GM19193 (cell line): ENCODE results near the gene CCDC77.
A peak's percentile ranks its signal among the peaks of the same experiment; 100 is the strongest.

Experiments
- POLR2A ChIP-seq: IDR thresholded peaks from 4 replicates; pipeline ENCODE4 v1.6.1; 2011; ENCODE audit not compliant: insufficient read depth, insufficient read length; ENCODE audit errors: extremely low read depth

Gene CCDC77

DNA sequence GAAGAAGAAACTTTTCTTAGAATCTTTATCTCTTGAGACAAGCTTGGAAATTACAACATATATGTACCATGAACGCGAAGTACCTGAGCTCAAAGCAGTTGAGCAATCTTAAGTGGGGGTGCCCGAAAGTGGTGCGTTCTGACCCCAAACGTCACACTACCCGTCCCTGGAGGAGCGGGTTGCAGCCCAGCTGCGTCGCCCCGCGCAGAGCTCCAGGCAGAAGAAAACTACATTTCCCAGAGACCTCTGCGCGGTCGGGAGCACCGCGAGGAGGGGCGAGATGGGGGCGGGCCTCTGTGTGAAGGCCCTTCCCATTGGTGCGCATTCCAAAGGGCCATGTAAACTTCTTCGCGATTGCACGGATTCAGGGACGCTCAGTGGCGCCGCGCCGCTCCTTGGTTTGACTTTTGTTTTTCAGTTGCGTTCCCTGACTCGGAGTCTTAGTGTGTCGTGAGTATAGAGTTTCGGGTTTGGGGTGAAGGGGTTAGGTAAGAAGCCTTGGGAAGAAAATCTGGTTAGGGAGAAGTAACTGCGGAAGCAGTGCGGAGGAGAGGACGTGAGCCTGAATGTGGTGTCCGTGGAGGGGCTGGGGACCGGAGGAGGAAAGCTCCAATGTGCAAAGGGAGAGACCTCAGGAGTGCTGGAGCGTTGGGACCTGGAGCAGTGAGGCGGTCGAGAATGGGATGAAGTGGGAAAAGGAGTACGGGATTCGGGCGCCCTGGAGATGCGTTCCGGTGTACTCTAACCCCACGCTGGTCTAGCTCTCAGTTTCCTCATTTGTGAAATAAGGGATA lies at the start of gene CCDC77:
Gene CCDC77 (plus strand): TSS at position 410 of the 794 bp plus-strand sequence. CDS start 7,740 bp downstream, outside the sequence.
- TF ChIP-seq POLR2A = peak; percentile 59

DNA sequence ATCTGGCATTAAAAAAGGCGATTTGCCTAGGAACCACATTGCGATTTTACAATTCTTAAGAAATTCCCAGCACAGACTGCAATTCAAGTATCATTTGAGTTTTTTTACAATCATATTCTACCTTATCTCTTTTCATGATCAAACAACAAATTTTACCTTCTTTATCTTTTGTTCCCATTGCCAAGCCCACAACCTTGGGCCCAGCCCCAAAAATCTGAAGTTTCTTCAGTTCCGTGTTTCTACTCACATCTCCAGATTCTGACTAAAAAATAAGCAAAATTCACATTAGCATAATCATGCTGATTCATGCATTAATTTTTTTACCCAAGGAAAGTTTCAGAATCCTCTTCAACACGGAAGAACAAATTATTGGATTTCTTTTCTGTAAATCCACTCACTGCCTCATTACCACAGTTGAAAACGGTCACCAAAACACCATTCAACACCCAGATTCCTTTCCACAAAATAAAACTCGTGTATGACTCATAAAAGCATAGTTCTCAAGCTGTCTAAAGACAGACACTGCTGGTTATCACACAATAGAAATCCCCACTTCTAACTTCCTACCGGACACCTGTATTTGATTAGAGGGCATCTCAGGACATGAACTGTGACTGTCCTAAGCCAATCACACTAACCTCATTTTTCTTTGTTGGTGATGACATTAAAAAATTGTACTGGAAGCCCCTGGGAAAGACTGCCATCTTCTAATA lies 45.0 kb upstream of the CCDC77 start:
- TF ChIP-seq POLR2A = no peak

DNA sequence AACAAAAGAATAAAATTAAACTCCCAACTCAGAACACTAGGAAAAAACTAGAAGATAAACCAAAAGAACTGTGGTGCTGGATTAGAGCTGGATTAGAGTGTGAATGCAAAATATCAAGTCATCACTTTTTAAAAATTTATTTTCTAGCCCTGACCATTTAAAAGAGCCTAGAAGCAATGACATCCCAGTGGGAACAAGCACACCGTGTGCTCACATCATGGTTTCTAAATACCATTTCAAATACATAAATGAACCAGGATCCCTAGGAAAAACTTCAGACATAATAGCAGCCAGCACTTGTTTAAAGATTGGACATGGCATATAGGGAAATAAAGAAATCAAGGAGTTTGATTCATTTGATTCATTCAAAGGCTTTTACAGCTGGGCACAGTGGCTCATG lies 42.4 kb upstream of the CCDC77 start:
- no peak for TF ChIP-seq POLR2A

DNA sequence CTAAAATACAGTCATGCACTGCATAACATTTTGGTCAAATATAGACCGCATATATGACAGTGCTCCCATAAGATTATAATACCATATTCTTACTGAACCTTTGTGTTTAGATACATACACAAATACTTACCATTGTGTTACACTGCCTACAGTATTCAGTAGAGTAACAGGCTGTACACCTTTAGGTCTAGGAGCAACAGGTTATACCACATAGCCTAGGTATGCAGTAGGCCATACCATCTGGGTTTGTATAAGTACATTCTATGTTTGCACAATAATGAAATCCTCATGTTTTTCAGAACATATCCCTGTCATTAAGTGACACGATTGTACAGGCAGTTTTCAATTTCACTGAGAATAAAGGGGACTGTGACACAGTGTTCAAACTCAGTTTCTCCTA lies 34.6 kb upstream of the CCDC77 start:
- TF ChIP-seq POLR2A = no peak

DNA sequence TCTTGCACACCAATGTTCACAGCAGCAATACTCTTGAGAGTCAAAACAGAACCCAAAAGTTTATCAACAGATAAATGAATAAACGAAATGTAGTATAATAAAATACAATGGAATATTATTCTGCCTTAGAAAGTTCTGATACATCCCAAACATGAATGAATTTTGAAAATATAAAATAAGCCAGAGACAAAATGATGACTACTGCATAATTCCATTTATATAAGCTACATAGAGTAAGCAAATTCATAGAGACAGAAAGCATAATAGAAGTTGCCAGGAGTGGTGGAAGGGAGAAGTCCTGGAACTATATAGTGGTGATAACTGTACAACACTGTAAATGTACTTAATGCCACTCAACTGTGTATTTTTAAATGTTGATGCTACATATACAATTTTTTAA lies 33.5 kb upstream of the CCDC77 start:
- no peak for TF ChIP-seq POLR2A

DNA sequence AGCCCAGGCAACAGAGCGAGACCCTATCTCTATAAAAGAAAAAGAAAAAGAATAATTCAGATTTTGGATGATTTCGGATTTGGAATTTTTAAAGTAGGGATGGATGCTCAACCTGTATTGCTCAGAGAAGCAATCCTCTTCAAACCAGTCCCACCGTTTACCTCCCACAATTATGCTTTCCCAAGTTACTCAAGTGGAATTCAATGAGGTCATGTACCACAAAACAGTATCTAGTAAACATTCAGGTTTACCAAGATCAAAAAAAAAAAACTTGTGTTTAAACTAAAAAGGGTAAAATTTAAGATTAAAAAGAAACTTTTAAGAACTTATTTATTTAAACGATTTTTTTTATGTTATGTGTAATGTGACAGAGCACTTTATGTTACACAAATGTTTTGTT lies 14.8 kb upstream of the CCDC77 start:
- TF ChIP-seq POLR2A = no peak

DNA sequence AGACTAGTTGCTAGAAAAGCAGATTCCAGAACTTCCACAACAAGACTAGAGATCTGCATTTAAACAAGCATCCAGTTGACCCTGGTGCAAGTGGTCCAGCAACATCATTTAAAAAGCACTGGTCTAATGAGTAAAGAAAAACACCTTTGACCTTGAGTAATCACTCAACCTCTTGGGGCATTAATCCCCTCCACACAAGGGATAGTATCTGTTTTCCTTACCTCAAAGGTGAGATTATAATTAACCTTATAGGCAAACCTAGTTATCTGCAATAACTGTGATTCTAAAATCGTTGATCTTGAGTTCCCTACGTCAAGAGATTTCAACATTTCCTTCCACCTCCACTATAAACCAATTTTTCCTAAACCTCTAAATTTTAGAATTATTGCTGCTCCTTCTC lies 13.4 kb upstream of the CCDC77 start:
- TF ChIP-seq POLR2A = no peak

DNA sequence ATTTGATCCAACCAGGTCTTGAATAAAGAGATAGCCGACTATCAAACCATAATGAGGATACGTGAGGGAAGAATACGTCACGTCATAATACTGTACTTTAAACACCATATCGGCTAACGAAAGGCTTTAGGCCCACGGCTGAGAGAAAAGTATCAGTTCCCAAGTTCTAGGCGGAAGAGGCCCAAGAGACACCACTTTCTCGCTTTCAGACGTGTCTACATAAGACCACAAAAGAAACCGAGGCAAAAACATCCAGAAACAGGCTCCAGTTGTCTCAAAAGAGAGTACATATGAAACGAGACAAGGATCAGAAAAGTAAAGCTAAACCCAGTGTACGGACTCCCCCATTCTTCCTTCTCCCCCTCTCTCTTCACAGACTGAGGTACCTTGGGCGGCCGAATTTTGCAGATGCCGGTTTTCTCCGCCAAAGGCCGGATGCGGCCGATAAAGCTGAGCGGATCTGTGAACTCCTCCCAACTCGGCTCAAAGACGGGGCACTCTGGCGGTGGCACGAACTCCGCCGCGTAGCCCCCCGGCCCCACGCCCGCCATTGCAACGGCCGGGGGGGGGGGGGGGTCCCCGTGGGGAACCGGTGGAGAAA lies 12.8 kb upstream of the CCDC77 start:
- TF ChIP-seq POLR2A = no peak

DNA sequence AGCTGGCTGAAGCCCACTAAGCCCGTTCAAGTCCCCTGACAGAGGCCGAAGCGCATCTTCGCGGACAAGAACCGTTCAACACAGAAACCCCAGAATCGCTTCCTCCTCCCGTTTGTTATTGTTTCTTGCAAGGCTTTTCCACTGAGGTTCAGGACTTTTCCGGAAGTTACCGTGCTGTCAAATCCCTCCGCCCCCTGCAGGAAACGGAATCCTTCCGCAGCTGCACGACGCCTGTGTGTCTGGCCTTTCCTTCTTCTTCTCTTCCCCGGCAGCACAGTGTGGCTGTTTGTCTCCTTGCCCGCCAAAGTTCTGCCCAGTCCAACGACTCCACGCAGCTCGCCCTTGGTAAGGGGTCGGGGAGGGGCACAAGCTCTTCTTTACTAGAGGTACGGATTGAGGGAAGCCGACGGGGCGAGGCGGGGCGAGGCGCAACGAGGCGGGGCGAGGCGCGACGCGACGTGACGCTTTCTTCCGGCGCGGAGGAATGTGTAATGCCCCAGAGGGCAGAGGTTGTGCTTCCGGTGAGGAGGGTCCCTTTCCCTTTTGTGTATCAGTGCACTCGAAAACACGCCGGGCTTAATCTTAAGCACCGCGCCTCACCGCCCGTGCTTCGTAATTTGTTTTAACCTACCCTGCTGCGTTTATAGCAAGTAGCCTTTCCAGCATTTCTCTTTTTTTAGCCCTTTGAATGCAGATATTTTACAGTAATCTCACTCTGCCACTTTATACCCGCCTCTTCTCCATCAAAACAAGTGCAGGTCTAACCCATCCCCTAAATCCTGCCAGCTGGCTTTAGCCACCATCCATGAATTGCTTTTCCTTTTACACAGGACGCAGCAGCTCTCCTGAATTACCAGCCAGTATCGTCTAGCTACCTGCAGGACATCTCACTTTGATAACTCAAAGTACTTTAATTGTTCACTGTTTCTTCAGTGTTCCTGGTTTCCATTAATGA lies 12.0 kb upstream of the CCDC77 start, which contains the start of gene KDM5A:
Gene KDM5A (minus strand): TSS at position 179 of the 955 bp plus-strand sequence. CDS start 229 bp downstream, outside the sequence.
- peak; percentile 86 for TF ChIP-seq POLR2A

DNA sequence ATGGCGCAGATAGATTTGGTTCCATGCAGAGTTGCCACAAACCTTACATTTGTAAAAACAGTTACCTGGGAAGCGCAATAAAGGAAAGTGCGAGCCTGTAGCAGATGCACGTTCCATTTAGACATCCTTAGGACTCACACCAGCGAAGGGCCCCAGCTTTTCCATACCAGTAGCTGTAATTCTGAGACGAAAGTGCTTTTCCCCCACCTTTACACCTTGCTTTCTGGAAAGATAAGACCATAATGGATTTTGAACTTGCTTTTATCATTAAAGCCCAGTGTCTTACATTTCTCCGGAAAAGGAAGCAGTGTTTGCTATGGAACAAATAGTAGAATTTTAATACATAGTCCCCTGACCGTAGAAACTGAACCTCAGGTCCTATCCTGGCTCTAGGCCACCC lies 616 bp upstream of the CCDC77 start:
- no peak for TF ChIP-seq POLR2A

DNA sequence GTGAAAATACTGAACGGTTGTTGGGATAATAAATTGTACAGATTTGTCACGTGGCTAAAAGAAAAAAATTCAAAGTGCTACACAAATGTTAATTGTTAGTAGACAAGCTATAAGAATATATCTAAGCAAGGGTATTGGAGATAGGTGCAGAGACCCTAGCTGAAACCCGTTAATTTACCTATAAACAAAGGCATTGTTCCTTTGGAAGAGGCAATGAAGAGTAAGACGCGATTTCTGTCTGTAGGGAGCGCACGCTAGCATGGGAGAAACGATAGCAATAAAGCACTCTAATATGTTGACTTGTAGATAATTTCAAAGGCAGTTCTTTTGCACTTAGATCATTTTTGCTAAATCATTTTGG lies 565 bp downstream of the CCDC77 start:
- no peak for TF ChIP-seq POLR2A

DNA sequence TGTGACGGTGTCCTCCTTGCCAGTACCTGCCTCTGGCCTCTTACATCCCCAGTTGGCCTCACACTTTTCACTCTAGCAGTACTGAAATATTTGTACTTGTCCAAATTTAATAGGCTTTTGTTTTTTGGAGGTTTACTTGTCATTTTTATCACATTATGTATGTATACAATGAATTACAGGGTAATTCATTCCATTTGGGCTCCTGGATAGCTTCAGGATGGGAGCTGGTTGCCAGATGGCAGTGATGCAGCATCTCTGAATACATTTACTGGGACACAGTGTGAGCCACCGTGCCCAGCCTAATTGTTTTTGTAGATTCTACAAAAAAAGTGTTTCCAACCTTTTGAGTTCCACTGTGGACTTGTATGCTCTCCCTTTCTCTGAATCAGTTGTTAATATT lies 13.4 kb downstream of the CCDC77 start:
- no peak for TF ChIP-seq POLR2A

DNA sequence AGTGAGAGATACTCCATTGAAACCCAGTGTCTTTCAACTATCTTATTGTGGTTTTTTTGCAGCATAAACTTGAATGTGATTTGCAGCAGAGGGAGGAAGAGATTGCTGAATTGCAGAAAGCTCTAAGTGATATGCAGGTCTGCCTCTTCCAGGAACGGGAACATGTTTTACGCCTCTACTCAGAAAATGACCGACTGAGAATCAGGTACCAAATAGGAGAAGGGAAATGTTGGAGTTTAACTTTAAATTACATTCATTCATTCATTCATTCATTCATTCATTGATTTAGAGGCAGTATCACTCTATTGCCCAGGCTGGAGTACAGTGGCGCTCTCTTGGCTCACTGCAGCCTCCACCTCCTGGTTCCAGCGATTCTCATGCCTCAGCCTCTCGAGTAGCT lies 17.0 kb downstream of the CCDC77 start:
- no peak for TF ChIP-seq POLR2A

DNA sequence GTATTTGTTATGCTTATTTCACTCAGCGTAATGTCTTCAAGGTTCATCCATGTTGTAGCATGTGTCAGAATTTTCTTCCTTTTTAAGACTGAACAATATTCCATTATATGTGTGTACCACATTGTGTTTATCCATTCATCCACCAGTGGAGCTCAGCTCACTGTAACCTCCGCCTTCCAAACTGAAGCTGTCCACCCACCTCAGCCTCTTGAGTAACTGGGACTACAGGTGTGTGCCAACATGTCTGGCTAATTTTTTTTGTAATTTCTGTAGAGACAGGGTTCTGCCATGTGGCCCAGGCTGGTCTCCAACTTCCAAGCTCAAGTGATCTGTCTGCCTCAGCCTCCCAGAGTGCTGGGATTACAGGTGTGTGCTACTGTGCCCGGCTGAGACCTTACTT lies 21.1 kb downstream of the CCDC77 start:
- TF ChIP-seq POLR2A = no peak

DNA sequence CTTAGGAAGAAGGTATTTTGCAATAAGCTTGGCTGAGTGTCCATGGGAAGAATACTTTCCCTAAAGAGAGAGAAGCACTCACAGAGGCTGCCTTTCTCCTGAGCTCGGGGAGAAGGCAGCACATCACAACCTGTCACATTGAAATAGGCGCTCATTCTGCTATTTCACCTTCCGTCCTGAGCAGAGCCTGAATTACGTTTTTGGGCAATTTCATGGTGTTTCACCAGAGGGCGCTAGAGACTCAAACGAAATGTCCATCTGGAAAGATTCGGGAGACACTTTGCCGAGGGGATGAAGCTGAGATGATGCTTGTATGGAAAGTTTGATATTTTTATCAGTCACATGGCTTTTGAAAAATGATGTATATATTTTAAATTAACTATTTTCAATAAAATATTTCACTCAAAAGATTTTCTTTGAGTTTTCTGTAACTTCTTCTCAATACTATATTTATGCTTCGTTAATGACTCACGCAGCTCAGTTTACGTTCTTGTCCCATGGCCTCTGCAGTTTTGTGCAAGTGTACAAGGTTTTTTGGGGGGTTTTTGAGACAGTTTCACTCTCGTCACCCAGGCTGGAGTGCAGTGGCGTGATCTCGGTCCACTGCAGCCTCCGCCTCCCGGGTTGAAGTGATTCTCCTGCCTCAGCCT lies 40.9 kb downstream of the CCDC77 start:
- TF ChIP-seq POLR2A = no peak

DNA sequence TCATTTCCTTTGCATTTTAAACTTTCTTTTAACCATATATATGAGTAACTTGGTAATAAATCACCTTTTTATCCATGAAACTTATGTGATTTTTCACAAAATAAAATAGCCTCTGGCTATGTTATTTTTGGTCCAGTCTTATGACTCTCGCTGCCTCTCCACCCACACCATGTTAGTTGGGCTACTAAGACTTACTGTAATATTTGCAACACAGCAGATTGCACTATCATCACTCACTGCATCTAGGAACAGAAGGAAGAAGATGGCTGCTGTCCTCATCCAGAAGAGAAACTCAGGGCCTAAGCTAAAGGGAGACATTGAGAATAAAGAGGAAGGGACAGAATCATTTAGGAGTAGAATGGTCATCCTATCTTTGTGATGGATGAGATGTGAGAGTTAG lies 45.7 kb downstream of the CCDC77 start:
- no peak for TF ChIP-seq POLR2A
